Activated gamma-delta T cell (primary cell): ENCODE results near the gene RFX2.
"Not testable (repeated sequence)": the region's sequence is repeated elsewhere in the genome, so short reads cannot be mapped to it uniquely, and the experiment has no call there.

Source experiments
- DNase-seq: peaks from one replicate; lab custom pipeline; 2025; lab: John Stamatoyannopoulos, UW

The RFX2 gene

DNA sequence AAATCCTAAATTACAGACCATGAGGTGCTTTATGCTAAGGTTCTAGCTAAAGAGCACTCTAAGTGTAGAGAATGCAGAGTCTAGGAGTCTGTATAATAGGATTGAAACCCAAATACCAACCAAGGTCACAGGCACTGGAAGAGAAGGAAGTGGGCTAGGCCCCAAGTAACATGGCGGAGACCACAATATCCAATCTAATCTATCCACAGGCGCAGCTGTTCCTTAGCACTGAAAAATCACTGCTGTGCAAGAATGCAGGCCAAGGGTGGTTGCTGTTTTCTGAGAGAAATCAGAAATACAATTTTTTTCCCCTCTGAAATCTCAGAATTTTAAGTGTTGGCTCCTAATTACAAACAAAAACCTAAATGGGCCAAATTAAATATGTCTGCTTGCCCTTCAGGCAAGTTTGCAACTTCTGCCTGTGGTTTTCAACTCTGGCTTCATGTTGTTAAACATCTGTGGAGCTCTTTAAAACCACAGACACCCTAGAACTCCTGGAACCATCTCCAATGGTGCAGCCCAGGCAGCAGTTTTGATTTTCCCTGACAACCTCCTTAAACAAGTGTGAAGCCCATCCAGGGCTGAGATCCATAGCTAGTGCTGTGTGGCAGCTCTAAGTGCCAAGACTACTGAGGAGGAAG lies 138.5 kb downstream of the RFX2 start:
- no peak for DNase-seq

DNA sequence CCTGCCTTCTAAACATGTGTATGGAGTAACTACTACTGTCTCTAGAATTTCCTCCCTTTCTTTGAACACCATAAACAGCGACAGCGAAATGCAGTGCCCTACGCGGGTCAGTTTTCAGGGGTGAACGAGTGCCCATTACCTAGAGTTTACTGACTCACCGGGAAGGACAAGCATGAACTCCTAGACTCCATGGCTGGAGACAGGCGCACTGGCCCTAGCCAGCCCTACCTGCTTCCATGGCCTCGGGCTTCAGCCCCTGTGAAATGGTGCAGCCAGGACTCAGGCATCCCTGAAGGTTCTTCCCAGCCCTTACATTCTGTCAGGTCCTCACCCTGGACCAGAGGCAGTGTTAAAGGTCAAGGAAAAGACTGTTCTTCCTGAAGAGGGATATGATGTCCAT lies 140.8 kb downstream of the RFX2 start:
- DNase-seq: no peak

GRCh38 chr19:5968431-5969373 lies 141.6 kb downstream of the RFX2 start:
- DNase-seq: no peak

DNA sequence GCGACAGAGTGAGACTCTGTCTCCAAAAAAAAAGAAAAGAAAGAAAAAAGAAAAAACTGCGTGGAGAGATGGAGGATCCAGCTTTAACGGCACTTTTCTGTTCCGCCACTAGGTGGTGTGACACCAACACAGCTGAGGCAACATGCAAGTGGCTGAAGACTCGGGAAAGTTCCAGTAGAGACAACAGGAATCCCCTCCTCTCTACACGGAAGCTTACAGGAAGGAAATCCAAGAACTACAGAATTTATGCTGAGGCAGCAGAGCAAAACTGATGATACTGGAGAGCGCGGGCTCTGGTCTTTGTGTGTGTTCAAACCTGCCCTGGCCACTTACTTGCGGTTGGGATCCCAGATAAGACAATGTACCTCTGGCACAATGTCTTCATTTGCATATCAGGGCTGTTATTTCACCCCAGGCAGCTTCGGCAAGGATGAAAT lies 142.3 kb downstream of the RFX2 start:
- no peak for DNase-seq

DNA sequence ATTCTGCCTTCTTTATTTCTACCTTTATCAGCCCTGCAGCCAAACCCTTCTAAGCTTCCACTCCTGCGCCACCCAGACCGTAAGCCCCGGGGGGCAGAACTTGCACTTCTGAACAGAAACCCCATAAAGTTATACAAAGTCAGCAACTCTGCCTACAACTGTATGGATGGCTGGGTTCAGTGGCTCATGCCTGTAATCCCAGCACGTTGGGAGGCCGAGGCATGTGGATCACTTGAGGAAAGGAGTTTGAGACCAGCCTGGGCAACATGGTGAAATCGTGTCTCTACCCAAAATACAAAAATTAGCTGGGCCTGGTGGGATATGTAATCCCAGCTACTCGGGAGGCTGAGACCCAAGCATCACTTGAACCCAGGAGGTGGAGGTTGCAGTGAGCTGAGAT lies 142.7 kb downstream of the RFX2 start:
- DNase-seq: no peak

GRCh38 chr19:5966941-5967340 lies 143.4 kb downstream of the RFX2 start:
- DNase-seq: no peak

GRCh38 chr19:5966215-5966614 lies 144.1 kb downstream of the RFX2 start:
- no peak for DNase-seq

DNA sequence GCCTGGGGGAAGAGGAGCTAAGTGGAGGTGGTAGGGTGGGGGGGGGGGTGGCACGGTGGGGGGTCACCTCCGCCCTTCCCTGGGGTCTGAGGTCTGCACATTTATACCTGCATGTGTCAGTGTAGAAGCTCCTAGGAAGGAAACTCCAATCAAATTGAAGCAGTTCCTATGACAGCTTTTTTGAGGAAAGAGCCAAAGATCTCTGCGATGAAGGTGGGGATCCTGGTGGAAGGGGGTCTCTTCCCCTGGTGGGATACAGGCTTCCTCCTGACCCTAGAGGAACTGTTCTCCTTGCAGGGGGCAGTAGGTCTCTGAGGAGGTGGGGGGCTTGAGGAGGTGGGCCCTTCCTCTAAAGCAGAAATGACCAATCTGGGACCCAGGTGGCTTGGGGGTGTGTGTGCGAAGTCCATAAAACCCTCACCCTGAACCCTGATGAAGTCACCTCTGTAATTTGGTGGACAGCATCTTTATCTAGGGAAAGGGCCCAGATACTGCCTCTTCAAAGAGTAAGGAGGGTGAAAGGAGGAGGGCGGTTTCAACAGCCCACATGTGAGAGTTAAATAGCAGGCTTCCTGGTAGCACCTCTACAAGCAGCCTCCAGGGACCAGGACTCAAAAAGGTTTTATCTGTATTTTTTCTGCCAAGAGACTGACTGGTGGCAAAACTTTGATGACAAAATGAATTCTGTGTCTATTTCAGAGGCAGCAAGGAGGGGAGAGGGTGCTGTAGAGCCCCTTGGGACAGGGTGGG lies 145.3 kb downstream of the RFX2 start:
- DNase-seq: no peak

GRCh38 chr19:5963855-5964254 lies 146.4 kb downstream of the RFX2 start:
- DNase-seq: no peak

GRCh38 chr19:5963259-5963658 lies 147.0 kb downstream of the RFX2 start:
- not testable (repeated sequence) for DNase-seq

- DNase-seq: peak; percentile 41
Observed at GRCh38 chr19:5961969-5962945, 148.0 kb downstream of the RFX2 start.

DNA sequence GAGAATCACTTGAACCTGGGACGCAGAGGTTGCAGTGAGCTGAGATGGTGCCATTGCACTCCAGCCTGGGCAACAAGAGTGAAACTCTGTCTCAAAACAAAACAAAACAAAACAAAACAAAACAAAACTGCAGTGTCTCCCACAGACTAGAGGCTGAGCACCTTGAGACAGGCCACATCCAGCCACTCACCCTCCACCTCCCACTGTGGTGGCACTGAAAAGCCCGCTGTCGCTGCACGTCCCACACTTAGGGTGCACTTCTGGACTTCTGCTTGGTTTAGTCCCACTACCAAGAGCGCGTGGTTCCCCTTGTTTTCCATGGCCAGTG lies 148.7 kb downstream of the RFX2 start:
- DNase-seq: not testable (repeated sequence)

DNA sequence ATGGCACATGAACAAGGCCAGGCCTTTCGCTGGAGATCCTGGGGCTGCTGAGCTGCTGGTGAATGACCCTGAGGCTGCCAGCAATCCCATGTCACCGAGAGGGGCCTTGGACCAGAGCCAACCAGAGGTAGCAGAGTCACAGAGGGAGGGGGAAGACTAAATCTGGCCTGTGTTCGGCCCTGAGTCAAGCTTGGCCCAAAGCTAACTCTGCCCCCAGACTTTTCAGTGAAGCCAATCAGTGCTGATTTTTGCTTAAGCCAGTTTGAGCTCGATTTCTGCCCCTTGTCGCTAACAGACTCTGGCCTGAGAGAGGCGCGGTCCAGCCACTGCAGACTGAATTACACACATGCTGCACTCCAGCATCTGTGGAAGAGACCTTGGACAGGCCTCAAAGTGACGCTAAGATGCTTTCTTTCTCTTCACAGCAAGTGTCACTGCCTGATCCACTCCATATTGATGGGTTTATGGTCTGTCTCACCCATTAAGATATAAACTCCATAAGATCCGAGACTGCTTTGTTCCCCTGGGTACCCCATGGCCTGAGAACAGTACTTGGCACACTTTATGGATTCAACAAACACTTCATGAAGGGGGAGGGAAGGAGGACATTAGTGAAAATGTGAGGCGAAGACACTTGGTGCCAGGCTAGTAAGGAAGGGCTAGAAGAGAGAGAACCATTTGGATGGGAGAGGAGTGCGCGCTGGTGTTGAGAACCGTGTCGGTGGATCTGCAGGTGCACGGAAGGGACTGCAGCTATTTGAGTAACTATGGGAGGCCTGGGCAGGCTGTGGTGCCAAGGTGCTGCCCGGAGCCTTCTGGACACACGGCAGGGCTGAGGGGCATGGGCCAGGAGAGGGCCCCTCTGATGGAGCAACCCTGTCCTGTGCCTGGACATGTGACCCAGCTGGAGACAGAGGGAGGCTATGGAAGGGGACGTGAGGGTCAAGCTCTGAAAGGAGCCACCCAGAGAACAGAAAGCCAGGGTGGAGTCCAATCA lies 150.0 kb downstream of the RFX2 start:
- no peak for DNase-seq

DNA sequence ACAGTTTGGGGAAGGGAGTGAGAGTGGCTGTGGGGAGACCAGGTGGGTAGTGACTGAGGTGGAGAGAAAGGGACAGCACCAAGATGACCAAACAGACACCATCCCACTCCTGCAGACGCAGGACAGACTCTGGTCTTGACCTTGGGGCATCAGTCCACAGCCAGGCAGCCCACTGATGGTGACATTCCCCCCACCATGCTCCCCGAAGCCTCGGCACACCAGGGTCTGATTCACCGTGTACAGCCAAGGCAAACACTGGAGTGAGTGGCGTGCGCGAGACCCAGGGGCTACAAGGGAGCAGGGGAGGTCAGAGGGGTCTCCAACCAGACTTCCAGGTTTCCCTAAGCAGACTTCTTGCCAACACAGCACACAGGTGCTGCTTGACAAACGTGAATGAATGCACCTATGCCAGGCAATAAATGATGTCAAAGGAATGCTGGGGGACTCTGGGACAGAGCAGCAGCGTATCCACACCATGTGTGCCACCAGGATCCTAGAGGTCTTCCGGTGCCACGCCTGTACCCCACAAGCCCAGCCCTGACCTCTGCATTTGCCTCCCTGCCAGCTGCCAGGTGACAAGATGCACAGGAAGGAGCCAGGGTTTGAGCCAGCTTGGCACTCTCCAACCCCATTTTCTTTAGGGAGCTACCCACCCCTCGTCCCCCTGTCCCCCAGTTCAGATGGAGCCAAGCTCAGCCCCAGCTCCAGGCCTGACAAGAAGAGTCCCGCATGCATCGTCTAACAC lies 150.9 kb downstream of the RFX2 start:
- no peak for DNase-seq

DNA sequence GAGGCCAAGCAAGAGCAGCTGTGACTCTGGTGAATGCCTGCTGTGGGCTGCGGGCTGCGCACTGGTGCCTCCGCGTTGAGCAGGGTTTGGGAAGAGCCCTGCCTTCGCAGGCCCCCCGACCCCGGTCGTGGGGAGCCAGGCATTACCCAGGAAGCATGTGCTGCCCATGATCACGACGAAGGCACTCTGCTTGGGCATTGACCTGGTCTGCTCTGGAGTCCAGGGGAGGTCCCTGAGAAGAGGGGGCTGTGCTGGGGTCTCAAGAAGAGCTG lies 151.5 kb downstream of the RFX2 start:
- no peak for DNase-seq

DNA sequence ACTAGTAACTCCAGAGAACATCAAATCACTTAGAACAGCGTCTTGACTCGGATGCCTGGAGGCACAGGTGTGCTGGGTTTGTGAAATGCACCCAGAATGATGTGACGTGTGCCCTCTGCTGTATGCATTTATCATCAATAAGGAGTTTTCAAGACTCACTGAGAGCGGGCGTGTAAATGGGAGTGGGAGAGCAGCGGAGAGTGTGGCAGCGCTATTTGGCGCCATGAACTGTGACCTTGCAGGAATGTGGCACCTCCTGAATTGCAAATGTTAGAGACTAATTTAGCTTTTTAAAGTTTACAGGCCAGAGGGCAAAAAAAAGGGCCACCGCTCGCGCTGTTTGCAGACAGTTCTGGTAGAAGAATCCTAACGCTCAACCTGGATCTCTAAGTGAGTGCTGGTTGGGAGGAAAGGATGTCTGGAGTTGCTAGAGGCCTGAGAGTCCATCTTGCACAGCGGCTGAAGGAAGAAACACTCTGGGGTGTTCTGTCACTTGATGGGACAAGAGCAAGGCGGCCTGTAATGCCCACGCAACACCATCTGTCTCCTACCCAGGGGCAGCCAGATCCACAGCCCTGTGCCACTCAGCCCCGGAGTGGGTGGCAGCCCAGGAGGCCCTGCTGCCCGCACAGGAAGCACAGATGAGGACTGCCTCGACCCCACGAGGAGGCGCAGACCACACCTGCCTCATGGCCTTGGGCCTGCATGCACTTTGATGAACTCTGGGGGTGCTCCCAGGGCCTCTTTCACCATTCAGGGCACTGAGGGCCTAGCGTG lies 152.0 kb downstream of the RFX2 start:
- no peak for DNase-seq

DNA sequence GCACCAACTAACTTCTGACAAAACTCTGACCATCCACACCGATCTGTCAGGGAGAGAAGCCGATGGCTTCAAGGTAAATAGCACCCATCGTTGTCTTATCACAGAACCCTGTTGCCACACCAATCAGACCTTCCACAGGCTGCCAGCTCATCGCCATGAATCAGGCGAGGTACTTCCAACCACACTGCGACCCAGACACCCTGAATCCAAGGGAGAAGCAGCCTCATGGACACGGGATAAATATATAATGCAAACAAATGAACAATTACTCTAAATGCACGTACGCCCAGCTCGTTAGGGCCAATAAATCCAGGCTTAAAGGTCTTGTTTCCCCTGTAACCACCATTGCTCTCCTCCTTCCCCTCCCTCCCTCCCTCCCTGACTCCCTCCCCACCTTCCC lies 153.1 kb downstream of the RFX2 start:
- DNase-seq: no peak

DNA sequence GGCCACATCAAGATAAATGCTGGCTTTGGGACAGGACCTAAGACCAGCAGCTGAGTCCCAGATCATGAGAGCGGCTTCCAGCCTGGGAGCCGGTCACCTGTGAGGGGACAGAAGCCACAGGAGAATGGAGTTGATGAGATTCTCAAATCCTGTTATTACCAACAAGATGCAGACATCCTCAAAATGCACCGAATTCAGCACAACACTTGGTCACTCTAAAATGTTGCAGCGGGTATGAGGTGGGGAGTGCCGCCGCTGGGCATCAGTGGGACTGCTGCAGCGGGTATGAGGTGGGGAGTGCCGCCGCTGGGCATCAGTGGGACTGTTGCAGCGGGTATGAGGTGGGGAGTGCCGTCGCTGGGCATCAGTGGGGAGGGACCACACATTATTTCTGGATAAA lies 153.6 kb downstream of the RFX2 start:
- DNase-seq: no peak

DNA sequence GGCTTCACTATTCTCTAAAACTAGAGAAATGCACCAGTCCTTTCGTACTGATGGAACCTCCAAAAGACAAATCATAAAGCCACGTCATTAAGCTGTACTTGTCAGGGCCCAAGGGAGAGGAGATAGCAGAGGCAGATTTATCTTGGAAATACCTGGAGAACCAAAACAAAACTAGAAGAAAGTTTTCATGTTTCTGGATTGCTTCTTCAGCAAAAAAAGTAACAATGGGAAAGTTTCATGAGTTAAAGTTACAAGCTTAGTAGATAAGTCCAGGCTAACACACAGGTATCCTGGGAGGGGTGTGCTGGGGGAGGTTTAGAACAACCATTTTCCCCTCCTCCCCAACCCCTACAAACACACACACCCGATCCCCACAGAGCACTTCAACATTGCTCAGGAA lies 154.0 kb downstream of the RFX2 start:
- DNase-seq: no peak
